ENCODE data around the gene STH.

GRCh38 chr17:46047398-46047797 lies 48.3 kb downstream of the STH start:
- TF ChIP-seq CTCF (optimal IDR thresholded peaks at IDR 0.05 in 1 of 3, IDR thresholded peaks at IDR 0.05 in 1 of 3, conservative IDR thresholded peaks at IDR 0.05 in 1 of 3; ENCODE audit: extremely low read depth in 1 of 3, insufficient read depth in 2 of 3, low read length in 3 of 3) (no peak), EZH2 (IDR thresholded peaks at IDR 0.05; ENCODE audit: low read length) (no peak)
